Activated CD8-positive, alpha-beta memory T cell treated with anti-CD3 and anti-CD28 coated beads, Interleukin-2, amount 50 U/mL, for 4 hours (primary cell): Measurements from ENCODE around the gene SPATA19.

Source experiments
- DNase-seq: peaks from one replicate; pipeline ENCODE4 v3.0.0-alpha.2; 2020

Gene SPATA19

GRCh38 chr11:133817449-133817848 is 27.9 kb downstream of the SPATA19 start:
- no peak for DNase-seq

GRCh38 chr11:133816146-133816870 is 29.0 kb downstream of the SPATA19 start:
- no peak for DNase-seq

DNA sequence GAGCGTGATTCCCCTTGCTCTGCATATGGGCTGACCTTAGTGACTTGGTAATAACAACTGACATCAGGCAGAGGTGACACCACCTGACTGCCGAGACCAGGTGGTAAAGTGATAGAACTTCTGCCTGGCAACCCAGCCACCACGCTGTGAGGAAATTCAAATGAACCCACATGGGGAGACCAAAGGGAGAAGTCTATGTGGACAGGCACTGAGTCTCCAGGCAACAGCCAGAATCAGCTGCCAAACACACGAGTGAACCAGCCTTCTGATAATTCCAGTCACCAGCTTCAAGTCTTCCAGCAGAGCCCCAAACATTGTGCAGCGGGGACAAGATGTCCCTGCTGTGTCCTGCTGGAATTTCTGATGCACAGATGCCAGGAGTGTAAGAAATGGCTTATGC is 29.7 kb downstream of the SPATA19 start:
- DNase-seq, result no peak

DNA sequence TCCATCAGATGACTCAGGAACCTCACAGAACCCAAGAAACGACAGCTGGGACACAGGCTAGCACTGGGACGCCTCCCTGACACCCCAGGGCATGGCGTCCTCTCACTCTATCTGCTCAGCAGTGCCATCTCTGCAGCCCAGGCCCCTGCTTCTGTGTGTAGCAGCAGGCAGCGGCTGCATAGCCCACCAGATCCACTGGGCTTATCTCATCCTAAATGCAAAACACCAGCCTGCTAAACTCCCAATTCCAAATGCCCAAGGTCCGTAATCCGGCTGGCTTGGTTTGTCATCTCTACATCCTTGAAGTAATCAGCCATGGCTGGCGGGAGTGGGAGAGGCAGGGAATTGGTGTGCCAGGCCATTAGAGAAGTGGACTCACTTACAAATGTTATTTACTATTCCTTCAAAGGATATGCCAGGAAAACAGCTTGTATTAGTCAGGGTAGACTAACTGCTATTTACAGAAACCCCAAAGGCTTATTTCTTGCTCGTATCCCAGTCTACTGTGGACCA is 30.7 kb downstream of the SPATA19 start:
- no peak for DNase-seq

DNA sequence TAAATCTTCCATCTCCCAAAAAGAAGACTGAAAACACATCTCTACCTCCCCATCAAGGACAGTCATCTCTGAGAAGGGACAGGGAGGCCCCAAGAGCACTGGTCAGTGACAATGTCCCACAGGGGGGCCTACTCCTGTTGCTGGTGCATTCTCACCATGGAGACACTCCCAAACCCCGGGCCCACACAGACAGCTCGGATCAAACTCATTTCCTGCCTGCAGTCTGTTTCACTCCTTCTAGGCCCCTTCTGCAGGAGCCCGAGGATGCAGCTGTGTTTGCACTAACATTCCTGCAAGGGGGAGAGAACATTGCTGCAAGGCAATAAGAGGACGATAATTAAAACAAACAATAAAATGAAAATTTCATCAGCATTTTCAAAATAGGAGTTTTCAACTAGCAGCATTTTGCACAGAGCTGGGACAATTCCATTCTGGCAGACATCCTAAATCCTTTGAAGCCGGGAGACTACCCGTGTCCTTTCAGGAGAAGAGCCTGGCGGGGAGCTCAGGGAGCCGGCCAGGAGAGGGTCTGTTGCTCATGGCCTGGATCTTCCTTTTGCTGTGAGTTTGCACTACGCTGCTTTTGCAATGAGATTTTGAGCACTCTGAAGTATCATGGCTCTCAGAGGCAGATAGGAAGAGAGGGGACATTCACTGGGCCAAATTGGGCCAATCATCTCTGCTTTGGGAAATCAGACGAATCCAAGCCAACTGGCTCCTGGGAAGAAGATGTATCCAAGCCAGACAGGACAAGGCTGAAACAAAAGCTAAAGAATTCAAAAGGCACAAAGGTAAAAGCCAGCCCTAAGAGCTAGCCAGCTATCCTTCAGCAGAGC is 33.2 kb downstream of the SPATA19 start:
- DNase-seq, result no peak

DNA sequence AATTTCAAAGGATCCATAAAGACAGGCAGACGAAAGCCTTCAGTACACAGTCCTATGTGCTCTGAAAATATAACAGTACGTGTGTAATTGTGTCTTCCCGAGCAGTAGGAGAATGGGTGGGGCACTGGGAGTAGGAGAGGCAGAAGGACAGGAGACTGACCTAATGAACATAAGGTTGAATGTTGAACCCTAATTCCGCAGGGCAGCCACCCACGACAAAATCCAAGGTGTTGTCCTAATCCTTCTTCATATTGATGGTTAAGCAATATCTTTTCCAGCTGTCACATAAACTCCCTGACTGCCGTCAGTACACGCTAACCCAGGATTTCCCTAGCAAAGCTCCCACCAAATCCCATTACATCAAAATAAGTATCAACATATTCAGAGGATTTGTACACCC is 34.5 kb downstream of the SPATA19 start:
- DNase-seq, result no peak

DNA sequence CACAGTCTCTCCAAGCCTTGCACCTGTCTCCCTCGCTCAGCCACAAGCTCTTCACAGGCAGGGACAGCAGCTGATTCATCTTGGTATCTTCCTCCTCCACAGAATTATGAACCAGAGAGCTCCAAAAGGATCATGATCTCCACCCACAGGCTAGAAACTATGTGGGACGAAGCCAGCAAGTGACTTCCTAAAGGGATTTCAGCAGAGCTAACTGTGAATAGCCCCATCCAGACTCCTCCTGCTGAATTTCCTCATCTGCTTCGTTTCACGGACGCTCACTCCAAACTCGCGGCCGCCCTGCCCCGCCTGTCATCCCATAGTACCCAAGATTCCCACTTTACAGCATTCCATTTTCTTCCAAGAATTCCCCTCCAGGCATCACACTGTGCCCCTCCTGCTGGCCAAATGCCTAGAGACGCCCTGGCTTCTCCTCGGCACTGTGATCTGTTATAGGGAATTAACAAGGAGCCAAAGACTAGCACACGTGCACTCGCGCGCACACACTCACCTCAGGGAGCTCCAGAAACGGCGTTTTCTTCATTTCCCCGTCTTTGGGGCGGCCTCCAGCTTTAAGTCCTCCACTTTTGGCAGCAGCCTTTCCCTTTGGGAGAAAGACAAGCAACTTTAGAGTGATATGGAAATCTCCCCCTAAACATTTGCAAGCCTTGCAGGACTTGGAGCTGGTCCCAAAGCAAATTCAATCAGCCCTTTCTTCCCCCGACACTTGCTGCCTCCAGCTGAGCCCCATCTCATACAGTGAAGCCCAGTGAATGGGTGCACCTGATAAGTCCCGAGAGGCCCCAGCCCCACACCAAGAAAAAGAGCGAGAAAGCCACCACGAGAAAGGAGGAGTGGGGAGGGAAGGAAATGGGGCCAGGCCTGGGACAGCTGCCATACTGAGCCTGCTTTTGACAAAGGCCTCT is 35.5 kb downstream of the SPATA19 start:
- no peak for DNase-seq

- no peak for DNase-seq
Observed at GRCh38 chr11:133808393-133809140, 36.7 kb downstream of the SPATA19 start.

- no peak for DNase-seq
Observed at GRCh38 chr11:133803026-133803425, 42.3 kb downstream of the SPATA19 start.

DNA sequence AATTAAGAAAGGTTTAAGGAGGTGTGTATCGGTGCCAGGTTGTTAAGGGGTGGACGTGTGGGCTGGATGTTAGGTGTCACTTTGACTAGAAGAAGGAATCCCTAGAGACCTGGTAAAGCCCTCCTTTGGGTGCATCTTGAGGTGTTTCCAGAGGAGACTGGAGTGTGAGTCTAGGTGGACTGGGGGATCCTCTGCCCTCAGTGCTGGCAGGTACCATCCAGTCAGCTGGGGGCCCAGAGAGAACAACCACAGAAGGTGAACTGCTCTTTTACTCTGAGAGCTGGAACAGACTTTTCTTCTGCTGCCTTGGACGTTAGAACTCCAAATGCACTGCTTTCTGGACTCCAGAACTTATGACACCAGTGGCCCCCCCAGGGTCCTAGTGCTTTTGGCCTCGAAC is 44.0 kb downstream of the SPATA19 start:
- no peak for DNase-seq

DNA sequence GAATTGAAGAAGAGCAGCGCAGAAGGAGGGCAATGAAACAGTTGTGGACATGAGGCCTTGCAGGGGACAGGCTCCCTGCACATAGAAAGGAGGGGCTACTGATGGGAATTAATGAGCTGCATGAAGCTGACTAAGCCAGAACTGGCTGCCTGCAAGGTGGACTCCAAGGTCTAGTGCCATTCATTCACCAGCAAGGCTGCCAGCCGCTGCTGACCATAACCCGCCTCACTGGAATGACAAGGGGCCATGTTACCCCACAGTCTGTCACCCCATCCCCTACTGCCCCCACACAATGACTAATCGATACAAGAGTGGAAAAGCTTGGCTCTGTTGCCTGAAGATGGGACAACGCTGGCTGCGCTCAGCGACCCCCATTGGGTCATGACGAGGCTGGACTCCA is 44.6 kb downstream of the SPATA19 start:
- no peak for DNase-seq

GRCh38 chr11:133797554-133797953 is 47.8 kb downstream of the SPATA19 start:
- no peak for DNase-seq

- DNase-seq, result no peak
Observed at GRCh38 chr11:133796043-133796795, 49.1 kb downstream of the SPATA19 start.

- no peak for DNase-seq
Observed at GRCh38 chr11:133795088-133795487, 50.2 kb downstream of the SPATA19 start.

DNA sequence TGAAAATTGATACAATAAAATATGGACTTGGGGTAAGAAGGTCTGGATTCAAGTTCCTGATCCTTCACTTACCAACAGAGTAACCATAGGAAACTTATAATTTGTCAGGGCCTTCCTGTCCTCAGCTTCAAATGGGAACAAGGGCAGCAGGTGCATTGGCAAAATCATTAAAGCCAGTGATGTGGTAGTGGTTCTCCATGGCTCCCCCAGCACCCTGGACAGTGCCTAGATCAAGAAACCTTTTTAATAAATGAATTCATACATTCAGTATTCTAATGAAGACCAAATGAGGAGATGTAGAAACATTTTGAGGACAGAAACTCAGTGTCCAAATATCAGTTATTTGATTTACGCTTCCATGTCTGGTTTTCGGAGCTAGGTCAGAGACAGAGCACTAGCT is 51.1 kb downstream of the SPATA19 start:
- no peak for DNase-seq

GRCh38 chr11:133793271-133794035 is 51.9 kb downstream of the SPATA19 start:
- DNase-seq, result no peak

- no peak for DNase-seq
Observed at GRCh38 chr11:133790995-133791394, 54.3 kb downstream of the SPATA19 start.
